ENCODE measurements around the gene FAM13C. TPM values are rescaled to one million over a fixed set of nuclear protein-coding genes. Genes with fewer than 3 reads are reported as not detected.

Gene FAM13C
- total RNA-seq, 1 donor from 2014 or later = 20.8 TPM

GRCh38 chr10:59362959-59363381 lies 621 bp upstream of the FAM13C start:
- DNase-seq (ENCODE audit: low spot score in 2 of 2) (peak; percentile 42 to 45), FAIRE-seq (no peak)

- FAIRE-seq (no peak), DNase-seq (ENCODE audit: low spot score in 2 of 2) (no peak)
Measured at GRCh38 chr10:59361663-59362143, 646 bp downstream of the FAM13C start.

- FAIRE-seq (no peak), DNase-seq (ENCODE audit: low spot score in 2 of 2) (no peak)
Measured at GRCh38 chr10:59360605-59361405, 1.5 kb downstream of the FAM13C start.

GRCh38 chr10:59358576-59358975 lies 3.8 kb downstream of the FAM13C start:
- FAIRE-seq (no peak), DNase-seq (ENCODE audit: low spot score in 2 of 2) (no peak)

GRCh38 chr10:59354434-59354833 lies 7.9 kb downstream of the FAM13C start:
- DNase-seq (ENCODE audit: low spot score in 2 of 2) (no peak), FAIRE-seq (no peak)

GRCh38 chr10:59350558-59350957 lies 11.8 kb downstream of the FAM13C start:
- FAIRE-seq = no peak
- DNase-seq (ENCODE audit: low spot score in 2 of 2) = no peak

GRCh38 chr10:59346321-59346720 lies 16.0 kb downstream of the FAM13C start:
- DNase-seq (ENCODE audit: low spot score in 2 of 2) (no peak), FAIRE-seq (no peak)

GRCh38 chr10:59342723-59343122 lies 19.6 kb downstream of the FAM13C start:
- FAIRE-seq = no peak
- DNase-seq (ENCODE audit: low spot score in 2 of 2) = no peak

GRCh38 chr10:59342000-59342399 lies 20.3 kb downstream of the FAM13C start:
- FAIRE-seq (no peak), DNase-seq (ENCODE audit: low spot score in 2 of 2) (no peak)

- no peak for FAIRE-seq
- no peak for DNase-seq (ENCODE audit: low spot score in 2 of 2)
Measured at GRCh38 chr10:59340285-59340684, 22.1 kb downstream of the FAM13C start.

GRCh38 chr10:59339351-59339750 lies 23.0 kb downstream of the FAM13C start:
- FAIRE-seq (no peak), DNase-seq (ENCODE audit: low spot score in 2 of 2) (no peak)

GRCh38 chr10:59337201-59337652 lies 25.1 kb downstream of the FAM13C start:
- DNase-seq (ENCODE audit: low spot score in 2 of 2) = no peak
- FAIRE-seq = no peak

GRCh38 chr10:59336632-59337031 lies 25.7 kb downstream of the FAM13C start:
- FAIRE-seq = no peak
- DNase-seq (ENCODE audit: low spot score in 2 of 2) = no peak

- FAIRE-seq = no peak
- no peak for DNase-seq (ENCODE audit: low spot score in 2 of 2)
Measured at GRCh38 chr10:59335497-59335896, 26.9 kb downstream of the FAM13C start.

GRCh38 chr10:59333701-59334100 lies 28.6 kb downstream of the FAM13C start:
- DNase-seq (ENCODE audit: low spot score in 2 of 2) = peak in 1 of 2 donors; percentile 12
- peak; percentile 98 for FAIRE-seq

GRCh38 chr10:59332581-59332980 lies 29.8 kb downstream of the FAM13C start:
- FAIRE-seq = no peak
- DNase-seq (ENCODE audit: low spot score in 2 of 2) = no peak

- no peak for FAIRE-seq
Measured at GRCh38 chr10:59331661-59332060, 30.7 kb downstream of the FAM13C start.

GRCh38 chr10:59325116-59325515 lies 37.2 kb downstream of the FAM13C start:
- DNase-seq (ENCODE audit: low spot score in 2 of 2) (no peak), FAIRE-seq (no peak)

More at GRCh38 chr10:59331661-59332060, 30.7 kb downstream of the FAM13C start:
- DNase-seq (ENCODE audit: low spot score in 2 of 2) = no peak

- DNase-seq (ENCODE audit: low spot score in 2 of 2) (no peak), FAIRE-seq (peak; percentile 39)
Measured at GRCh38 chr10:59324597-59324996, 37.8 kb downstream of the FAM13C start.

- FAIRE-seq (no peak), DNase-seq (ENCODE audit: low spot score in 2 of 2) (no peak)
Measured at GRCh38 chr10:59323831-59324401, 38.4 kb downstream of the FAM13C start.

- no peak for FAIRE-seq
Measured at GRCh38 chr10:59323036-59323459, 39.3 kb downstream of the FAM13C start.

GRCh38 chr10:59322131-59322530 lies 40.2 kb downstream of the FAM13C start:
- FAIRE-seq = no peak

More at GRCh38 chr10:59323036-59323459, 39.3 kb downstream of the FAM13C start:
- no peak for DNase-seq (ENCODE audit: low spot score in 2 of 2)

More at GRCh38 chr10:59322131-59322530, 40.2 kb downstream of the FAM13C start:
- DNase-seq (ENCODE audit: low spot score in 2 of 2) = no peak
